LHCN-M2 (cell line): ENCODE measurements around the gene DSTYK. TPM values are rescaled to one million over a fixed set of nuclear protein-coding genes. Genes with fewer than 3 reads are reported as not detected.
"Not testable (repeated sequence)": the region's sequence is repeated elsewhere in the genome, so short reads cannot be mapped to it uniquely, and the experiment has no call there.

ENCODE experiments used
- DNase-seq: peaks from one replicate; pipeline ENCODE4 v3.0.0-alpha.2; 2012; ENCODE audit warnings: low read depth
- total RNA-seq: library from RNA; depleted of rRNA; stranded (reverse); fragments of >200 nt; gene quantifications from 2 replicates; pipeline ENCODE4 v1.2.3, GENCODE V29; 2014

Gene DSTYK
- total RNA-seq, 1 experiment from 2014 or later, result 8.1 TPM

GRCh38 chr1:205241366-205242030 is 30.0 kb upstream of the DSTYK start:
- no peak for DNase-seq

- DNase-seq, result no peak
Observed at GRCh38 chr1:205240569-205240968, 29.1 kb upstream of the DSTYK start.

- peak; percentile 76 for DNase-seq
Observed at GRCh38 chr1:205240118-205240517, 28.6 kb upstream of the DSTYK start.

GRCh38 chr1:205239078-205239477 is 27.6 kb upstream of the DSTYK start:
- no peak for DNase-seq

DNA sequence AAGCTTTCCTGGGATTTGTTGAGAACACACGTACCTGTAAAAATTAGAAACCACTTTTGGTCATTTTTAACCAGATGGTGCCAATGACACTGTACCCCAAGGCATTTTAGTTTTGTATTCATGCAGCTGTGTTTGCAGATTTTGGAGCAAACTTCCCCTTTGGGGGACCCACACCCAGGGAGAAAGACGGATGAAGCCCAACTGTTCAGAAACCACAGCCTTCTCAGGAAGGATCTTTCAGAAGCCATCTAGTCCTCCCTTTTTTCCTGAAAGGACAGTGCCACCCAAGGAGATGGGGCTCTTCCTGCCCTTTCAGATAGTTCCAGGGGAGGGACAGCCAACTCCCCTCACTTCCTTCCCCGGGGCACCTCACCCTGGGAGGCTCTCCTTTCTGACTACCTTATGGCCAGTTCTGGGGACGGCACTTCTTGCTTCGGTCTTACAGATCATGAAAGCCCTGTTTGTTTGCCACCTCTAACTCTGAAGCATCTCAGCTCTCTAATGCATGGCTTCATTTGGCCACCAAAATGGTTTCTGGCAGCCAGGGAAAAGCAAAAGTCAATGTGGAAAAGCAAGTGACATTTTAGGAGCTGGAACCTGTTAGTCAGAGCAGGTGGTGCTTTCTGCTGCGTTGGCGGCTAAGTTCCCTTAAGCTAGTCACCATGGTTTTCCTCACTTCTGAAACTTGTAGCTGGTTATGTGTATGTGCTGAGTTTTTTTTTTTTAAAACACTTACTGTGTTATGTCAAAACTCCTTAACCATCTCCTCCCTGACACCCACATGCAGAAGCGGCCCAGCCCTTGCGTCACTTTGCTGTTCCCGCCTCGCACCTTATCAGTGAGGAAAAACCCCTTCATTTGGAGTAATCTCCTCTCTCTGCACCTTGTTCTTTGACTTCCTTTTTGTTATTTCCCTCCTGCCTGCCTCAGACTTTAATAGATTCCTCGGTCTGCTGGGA is 26.3 kb upstream of the DSTYK start:
- no peak for DNase-seq

DNA sequence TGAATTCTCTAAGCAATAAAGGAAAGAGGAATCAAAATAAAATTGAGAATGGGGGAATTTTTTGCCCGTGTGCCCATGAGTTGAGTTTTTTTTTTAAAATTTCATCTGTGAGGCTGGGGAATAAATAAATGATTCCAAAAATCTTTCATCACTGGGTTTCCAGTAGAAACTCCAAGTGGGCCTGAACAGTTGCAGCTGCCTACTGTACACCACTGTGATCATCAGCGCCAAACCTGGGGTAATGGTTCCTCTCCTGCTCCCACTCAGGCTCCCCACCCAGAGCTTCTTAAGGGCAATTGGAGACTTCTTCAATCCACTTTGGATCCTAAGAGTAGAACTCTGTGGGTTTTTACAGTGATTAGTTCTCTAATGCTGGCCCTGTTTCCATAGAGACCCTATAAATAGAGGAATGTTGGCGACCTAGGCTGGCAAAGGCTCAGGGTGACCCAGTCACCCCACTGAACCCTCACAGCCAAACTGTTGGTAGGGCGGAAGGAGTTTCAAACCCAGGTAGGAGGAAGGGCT is 25.5 kb upstream of the DSTYK start:
- DNase-seq, result no peak

DNA sequence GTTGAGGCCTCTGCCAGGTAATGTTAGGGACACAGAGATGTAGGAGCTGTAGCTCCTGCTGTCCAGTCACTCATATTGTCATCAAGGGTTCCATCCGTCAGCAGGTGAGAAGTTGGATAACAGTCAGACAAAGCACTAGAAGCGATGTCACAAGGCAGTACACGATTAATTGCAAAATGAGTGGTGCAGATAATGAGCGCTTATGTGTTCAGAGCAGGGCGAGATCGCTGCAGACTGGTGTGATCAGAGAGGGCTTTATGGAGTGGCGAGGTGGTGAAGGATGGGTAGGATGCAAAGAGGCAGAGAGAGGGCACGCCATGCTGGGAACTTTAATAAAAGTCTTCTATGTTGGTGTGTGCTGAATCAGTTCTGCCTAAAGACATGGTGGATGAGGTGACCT is 25.0 kb upstream of the DSTYK start:
- DNase-seq, result no peak

GRCh38 chr1:205235951-205236350 is 24.4 kb upstream of the DSTYK start:
- DNase-seq, result no peak

GRCh38 chr1:205233986-205234385 is 22.5 kb upstream of the DSTYK start:
- not testable (repeated sequence) for DNase-seq

DNA sequence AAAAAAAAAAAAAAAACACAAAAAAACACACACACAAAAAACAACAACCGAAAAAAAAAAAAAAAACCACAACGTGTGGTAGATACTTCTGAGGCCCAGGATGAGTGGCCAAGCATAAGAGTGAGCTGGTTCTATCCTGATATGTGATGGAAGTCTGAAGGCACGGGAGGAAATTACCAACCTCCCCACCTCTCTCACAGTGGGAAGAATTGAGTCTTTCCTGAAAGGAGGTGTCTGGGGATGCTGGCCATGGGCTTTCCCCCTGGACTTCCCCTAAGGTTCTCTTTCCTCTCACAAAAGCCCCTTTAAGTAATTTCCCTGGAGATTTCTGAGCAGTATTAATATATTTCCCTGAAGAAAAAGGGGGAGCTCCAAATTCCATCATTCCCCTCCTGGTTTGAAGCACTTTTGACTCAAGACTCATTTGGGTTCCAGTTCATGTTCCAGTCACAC is 21.5 kb upstream of the DSTYK start:
- no peak for DNase-seq

GRCh38 chr1:205232127-205232820 is 20.8 kb upstream of the DSTYK start:
- no peak for DNase-seq

DNA sequence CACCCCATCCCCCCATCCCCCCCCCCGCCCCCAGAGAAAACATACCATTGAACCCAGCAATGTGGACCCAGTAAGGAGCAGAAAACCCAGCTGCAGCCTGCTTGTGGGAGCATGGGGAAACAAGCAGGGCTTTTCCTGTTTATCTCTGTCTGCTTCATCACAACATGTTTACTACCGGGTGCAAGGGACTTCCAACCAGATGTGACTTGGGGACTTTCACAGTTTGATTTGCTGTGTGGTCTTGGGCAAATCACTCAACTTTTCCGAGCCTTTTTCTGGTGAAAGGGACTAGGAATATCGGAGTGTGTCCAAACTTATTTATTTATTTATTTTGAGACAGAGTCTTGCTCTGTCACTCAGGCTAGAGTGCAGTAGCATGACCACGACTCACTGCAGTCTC is 19.5 kb upstream of the DSTYK start:
- DNase-seq, result no peak

DNA sequence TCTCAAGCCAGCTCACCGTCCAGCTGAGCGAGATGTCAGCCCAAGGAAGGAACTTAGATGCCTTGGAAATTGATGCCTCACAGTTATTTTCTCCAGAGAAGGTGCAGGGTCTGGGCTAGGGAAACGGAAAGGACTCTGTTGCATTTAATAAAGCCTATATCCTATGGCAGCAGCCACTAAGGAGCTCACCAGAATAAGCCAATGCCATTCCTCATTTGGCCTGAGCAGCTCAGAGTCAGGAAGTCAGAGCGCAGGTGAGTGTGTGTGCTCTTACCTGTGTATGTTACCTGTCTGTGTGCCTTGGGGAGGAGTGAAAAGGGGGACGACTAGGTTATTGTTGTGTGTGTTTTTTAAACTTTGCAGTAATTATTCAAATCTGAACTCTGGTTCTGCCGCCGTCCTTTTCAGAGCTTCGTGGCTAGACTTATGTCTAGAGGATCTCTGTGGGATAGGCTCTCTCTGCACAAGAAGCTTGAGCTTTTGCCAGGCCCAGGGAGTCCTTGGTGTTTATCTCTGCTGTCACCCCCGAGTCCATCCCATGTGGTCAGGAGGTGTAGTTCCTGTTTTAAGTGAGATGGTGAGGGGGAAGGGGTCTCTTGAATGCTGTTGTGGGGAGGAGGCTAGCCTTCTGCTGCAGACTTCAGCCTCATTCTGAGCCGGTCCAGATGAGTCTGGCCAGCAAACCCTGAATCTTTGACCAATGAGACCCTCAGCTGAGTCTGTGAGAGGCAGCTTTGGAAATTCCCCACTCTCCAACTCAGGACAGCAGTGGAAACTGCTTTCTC is 18.6 kb upstream of the DSTYK start:
- DNase-seq, result no peak

- DNase-seq, result peak; percentile 75
Observed at GRCh38 chr1:205229399-205229871, 17.9 kb upstream of the DSTYK start.

GRCh38 chr1:205228093-205228521 is 16.6 kb upstream of the DSTYK start:
- no peak for DNase-seq

DNA sequence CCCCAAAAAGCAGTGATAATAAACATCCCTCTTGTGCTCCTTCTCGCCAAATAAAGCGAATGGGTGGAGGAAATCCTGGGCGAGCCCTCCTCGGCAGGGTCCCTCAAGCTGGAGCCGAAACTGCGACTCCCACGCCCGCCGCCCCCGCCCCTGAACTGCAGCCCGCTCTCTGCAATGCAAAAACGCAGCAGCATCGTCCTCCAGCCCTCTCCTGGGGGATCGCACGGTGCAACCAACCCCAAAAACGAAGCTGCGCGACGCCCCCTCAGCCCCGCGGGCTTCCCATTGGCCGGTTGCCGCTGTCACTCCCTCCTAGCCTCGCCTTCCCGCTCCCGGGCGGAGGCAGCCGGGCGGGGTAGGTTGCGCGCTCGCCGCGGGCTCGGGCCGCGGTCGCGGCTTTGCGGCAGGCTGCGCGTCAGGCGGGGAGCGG is 16.1 kb upstream of the DSTYK start, which contains the start of gene TMCC2:
TSS of gene TMCC2 (plus strand) at position 363 of the 430 bp plus-strand sequence. CDS start 619 bp downstream, outside the sequence.
- DNase-seq, result peak; percentile 80

GRCh38 chr1:205226868-205227583 is 15.5 kb upstream of the DSTYK start:
- DNase-seq, result peak; percentile 44

- DNase-seq, result no peak
Observed at GRCh38 chr1:205225901-205226765, 14.6 kb upstream of the DSTYK start.

DNA sequence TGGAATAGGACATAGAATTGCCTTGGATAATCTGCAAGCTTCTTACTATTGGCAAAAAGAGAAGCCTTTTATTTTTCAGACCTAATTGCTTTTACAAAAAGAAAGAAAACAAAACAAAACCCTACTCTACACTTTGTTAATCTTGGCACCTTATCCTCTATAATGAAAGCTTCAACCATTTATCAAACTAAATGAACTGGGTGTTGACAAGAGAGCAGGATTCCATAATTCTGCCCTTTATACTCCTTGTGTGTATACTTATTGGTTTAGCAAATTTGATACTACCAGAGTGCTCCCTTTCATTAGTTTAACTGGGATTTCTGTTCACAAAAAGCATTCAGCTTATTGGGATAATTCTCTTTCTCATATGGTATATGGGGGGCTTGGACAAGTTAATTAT is 13.2 kb upstream of the DSTYK start:
- DNase-seq, result no peak
